NCI-H446 treated with DMSO at 0.1 percent for 48 hours (cell line): ENCODE data around the gene UGT1A8.
"Not testable (repeated sequence)": the region's sequence is repeated elsewhere in the genome, so short reads cannot be mapped to it uniquely, and the experiment has no call there.

Experiments
- DNase-seq: peaks from one replicate; lab custom pipeline; 2025; lab: John Stamatoyannopoulos, UW

UGT1A8 gene

GRCh38 chr2:233728723-233729301 lies 111.4 kb downstream of the UGT1A8 start, which contains the start of gene UGT1A3:
Gene UGT1A3, plus strand, starts transcription at chr2:233729042. Its CDS starts 85 bp downstream, at chr2:233729127.
- no peak for DNase-seq

GRCh38 chr2:233736868-233737653 lies 119.6 kb downstream of the UGT1A8 start:
- not testable (repeated sequence) for DNase-seq

GRCh38 chr2:233740870-233741269 lies 123.4 kb downstream of the UGT1A8 start:
- no peak for DNase-seq

GRCh38 chr2:233743464-233744259 lies 126.2 kb downstream of the UGT1A8 start:
- DNase-seq = no peak

- no peak for DNase-seq
Observed at GRCh38 chr2:233745073-233745755, 127.8 kb downstream of the UGT1A8 start.

- not testable (repeated sequence) for DNase-seq
Observed at GRCh38 chr2:233745838-233746237, 128.4 kb downstream of the UGT1A8 start.

- DNase-seq = no peak
Observed at GRCh38 chr2:233746475-233747282, 129.2 kb downstream of the UGT1A8 start.

GRCh38 chr2:233747283-233747544 lies 129.8 kb downstream of the UGT1A8 start:
- no peak for DNase-seq

GRCh38 chr2:233750689-233751088 lies 133.3 kb downstream of the UGT1A8 start:
- DNase-seq = not testable (repeated sequence)

GRCh38 chr2:233751212-233752009 lies 134.0 kb downstream of the UGT1A8 start:
- not testable (repeated sequence) for DNase-seq

- no peak for DNase-seq
Observed at GRCh38 chr2:233754872-233755611, 137.6 kb downstream of the UGT1A8 start.

GRCh38 chr2:233756429-233757081 lies 139.1 kb downstream of the UGT1A8 start:
- no peak for DNase-seq

GRCh38 chr2:233758141-233758540 lies 140.7 kb downstream of the UGT1A8 start:
- no peak for DNase-seq

GRCh38 chr2:233758849-233759248 lies 141.4 kb downstream of the UGT1A8 start:
- no peak for DNase-seq

GRCh38 chr2:233760043-233760442 lies 142.6 kb downstream of the UGT1A8 start, which contains the start of gene UGT1A1:
Gene UGT1A1, plus strand, starts transcription at chr2:233760270. Its CDS starts 18 bp downstream, at chr2:233760288.
- no peak for DNase-seq

- DNase-seq = no peak
Observed at GRCh38 chr2:233761040-233761769, 143.8 kb downstream of the UGT1A8 start.

GRCh38 chr2:233764264-233764663 lies 146.8 kb downstream of the UGT1A8 start:
- no peak for DNase-seq

- no peak for DNase-seq
Observed at GRCh38 chr2:233764761-233765160, 147.3 kb downstream of the UGT1A8 start.

GRCh38 chr2:233766416-233766815 lies 149.0 kb downstream of the UGT1A8 start:
- DNase-seq = no peak
